ENCODE results near the gene CAPN7.

Gene CAPN7

GRCh38 chr3:15300323-15301078, 94.5 kb downstream of the CAPN7 start:
- H3K4me3 Mint-ChIP-seq, result no peak overlapping the region
- DNase-seq (no peak), ATAC-seq (no peak)
- H3K27ac Mint-ChIP-seq, result no peak overlapping the region
- H3K27me3 Mint-ChIP-seq, result no peaks in the 10 kb centered on the region
- no peaks in the 10 kb centered on the region for H3K9me3 Mint-ChIP-seq
- peaks cover 39% of the 10 kb centered on the region for H3K4me1 Mint-ChIP-seq
- peaks cover 2% of the 10 kb centered on the region for H3K36me3 Mint-ChIP-seq (ENCODE audit: low read depth)

- no peaks in the 10 kb centered on the region for H3K27me3 Mint-ChIP-seq
- H3K9me3 Mint-ChIP-seq, result no peaks in the 10 kb centered on the region
- H3K4me3 Mint-ChIP-seq, result no peak overlapping the region
- DNase-seq, result no peak
- peaks cover 35% of the 10 kb centered on the region for H3K4me1 Mint-ChIP-seq
- H3K36me3 Mint-ChIP-seq (ENCODE audit: low read depth), result peaks cover 2% of the 10 kb centered on the region
- no peak overlapping the region for H3K27ac Mint-ChIP-seq
- ATAC-seq, result no peak
These were observed 95.7 kb downstream of the CAPN7 start for GRCh38 chr3:15301761-15302160.
